Thymus (tissue), 11 donors: Measurements from ENCODE around the gene RPL36. TPM values are rescaled to one million over a fixed set of nuclear protein-coding genes. Genes with fewer than 3 reads are reported as not detected.

Source experiments
- DNase-seq, 9 donors: peaks; one replicate each; pipeline ENCODE4 v3.0.0-alpha.2; 2013; ENCODE audit warnings: low spot score in 9 of 9, low read depth in 6 of 9, missing footprints in 1 of 9
- H3K27ac ChIP-seq, 2 donors: one replicate each; pipeline ENCODE4 v1.5.1; 2013; ENCODE audit warnings: control low read depth in 1 of 2, low read depth in 1 of 2, low read length in 1 of 2, mild to moderate bottlenecking in 1 of 2, moderate library complexity in 1 of 2
- H3K27me3 ChIP-seq, 2 donors: one replicate each; pipeline ENCODE4 v1.5.1; 2013; ENCODE audit warnings: low read length in 1 of 2; ENCODE audit not compliant: control insufficient read depth in 2 of 2, insufficient read depth in 1 of 2
- H3K36me3 ChIP-seq, 2 donors: one replicate each; pipeline ENCODE4 v1.5.1; 2013; ENCODE audit warnings: low read length in 1 of 2, mild to moderate bottlenecking in 1 of 2, moderate library complexity in 1 of 2; ENCODE audit not compliant: control insufficient read depth in 2 of 2, insufficient read depth in 2 of 2
- H3K4me1 ChIP-seq, 2 donors: one replicate each; pipeline ENCODE4 v1.5.1; 2013; ENCODE audit warnings: low read length in 2 of 2; ENCODE audit not compliant: control insufficient read depth in 2 of 2, insufficient read depth in 2 of 2
- H3K4me3 ChIP-seq, 2 donors: one replicate each; pipeline ENCODE4 v1.5.1; 2013; ENCODE audit warnings: low read length in 2 of 2, control low read depth in 1 of 2, mild to moderate bottlenecking in 1 of 2
- H3K9me3 ChIP-seq, 2 donors: one replicate each; pipeline ENCODE4 v1.5.1; 2013; ENCODE audit warnings: low read length in 1 of 2, mild to moderate bottlenecking in 1 of 2; ENCODE audit not compliant: control insufficient read depth in 2 of 2, insufficient read depth in 1 of 2
- WGBS: extraction: QIAGEN DNeasy Blood & Tissue Kit; methylation state at CpG from one replicate; pipeline ENCODE4 v1.1.7; 2013; 5-methylcytosine and 5-hydroxymethylcytosine counted together
- polyA plus RNA-seq: library from polyadenylated mRNA; stranded (reverse); fragments of 200-250 nt; gene quantifications from one replicate; pipeline ENCODE4 v1.2.3, GENCODE V29; 2013
- total RNA-seq: library from RNA; stranded (reverse); fragments of 120-200 nt; gene quantifications from one replicate; pipeline ENCODE4 v1.2.4, GENCODE V29; 2013
- donor health status: healthy.

The RPL36 gene
- total and polyA plus RNA-seq, 2 donors: 1,127 to 1,924 TPM

GRCh38 chr19:5666921-5667610 lies 23.0 kb upstream of the RPL36 start:
- 97% methylated on average over 26 of the region's 26 CpGs for WGBS
- DNase-seq: no peak
- Histone ChIP-seq H3K36me3 (peaks cover 78 to 91% of the 10 kb centered on the region in 2 donors), H3K27me3 (no peaks in the 10 kb centered on the region), H3K27ac (no peak overlapping the region), H3K4me3 (no peak overlapping the region), H3K9me3 (no peaks in the 10 kb centered on the region), H3K4me1 (no peaks in the 10 kb centered on the region)

DNA sequence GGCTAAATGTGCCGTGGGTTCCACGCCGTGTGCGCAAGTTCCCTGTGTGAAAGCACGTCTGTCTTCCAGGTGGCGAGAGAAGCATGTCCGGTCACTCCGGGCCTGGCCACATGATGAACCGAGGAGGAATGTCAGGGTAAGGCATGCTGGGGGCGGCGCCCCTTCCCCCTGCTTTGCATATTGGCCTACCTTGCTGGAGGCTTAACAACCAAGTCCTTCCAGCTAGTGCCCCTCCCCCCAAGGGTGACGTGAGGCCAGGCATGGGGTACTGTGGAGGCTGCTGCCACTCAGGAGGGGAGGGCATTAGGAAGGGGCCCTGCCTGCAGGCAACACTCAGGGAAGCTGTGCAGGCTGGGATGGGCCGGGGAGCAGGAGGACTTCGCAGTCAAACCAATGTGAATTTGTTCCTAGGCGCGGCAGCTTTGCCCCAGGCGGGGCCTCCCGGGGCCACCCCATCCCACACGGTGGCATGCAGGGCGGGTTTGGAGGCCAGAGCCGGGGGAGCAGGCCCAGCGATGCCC lies 22.3 kb upstream of the RPL36 start:
- Histone ChIP-seq H3K27ac (no peak overlapping the region), H3K27me3 (no peaks in the 10 kb centered on the region), H3K36me3 (peaks cover 74 to 84% of the 10 kb centered on the region in 2 donors), H3K4me1 (no peaks in the 10 kb centered on the region), H3K4me3 (no peak overlapping the region), H3K9me3 (no peaks in the 10 kb centered on the region)
- WGBS: 97% methylated on average over 22 of the region's 22 CpGs
- no peak for DNase-seq

GRCh38 chr19:5669212-5669611 lies 20.9 kb upstream of the RPL36 start:
- H3K4me3 ChIP-seq: no peak overlapping the region
- H3K4me1 ChIP-seq: no peaks in the 10 kb centered on the region
- DNase-seq: no peak
- no peaks in the 10 kb centered on the region for H3K9me3 ChIP-seq
- no peak overlapping the region for H3K27ac ChIP-seq
- H3K36me3 ChIP-seq: peaks cover 61 to 70% of the 10 kb centered on the region in 2 donors
- H3K27me3 ChIP-seq: no peaks in the 10 kb centered on the region
- 97% methylated on average over 11 of the region's 11 CpGs for WGBS

DNA sequence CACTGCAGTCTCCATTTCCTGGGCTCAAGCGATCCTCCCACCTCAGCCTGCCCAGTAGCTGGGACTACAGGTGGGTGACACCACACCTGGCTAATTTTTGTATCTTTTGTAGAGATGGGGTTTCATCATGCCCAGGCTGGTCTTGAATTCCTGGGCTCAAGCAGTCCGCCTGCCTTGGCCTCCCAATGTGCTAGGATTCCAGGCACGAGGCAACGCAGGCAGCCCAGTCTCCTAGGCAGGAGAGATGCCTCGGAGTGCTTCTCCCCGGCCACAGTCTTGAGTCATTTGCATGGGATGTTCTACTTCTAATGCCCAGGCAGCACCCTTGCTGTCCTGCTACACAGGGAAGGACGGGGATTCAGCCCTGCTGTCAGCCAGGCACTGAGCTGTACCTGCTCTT lies 18.5 kb upstream of the RPL36 start:
- H3K4me3 ChIP-seq: no peak overlapping the region
- H3K36me3 ChIP-seq: peaks cover 37 to 51% of the 10 kb centered on the region in 2 donors
- no peak for DNase-seq
- no peaks in the 10 kb centered on the region for H3K27me3 ChIP-seq
- H3K4me1 ChIP-seq: no peaks in the 10 kb centered on the region
- H3K9me3 ChIP-seq: no peaks in the 10 kb centered on the region
- H3K27ac ChIP-seq: no peak overlapping the region
- WGBS: 96% methylated on average over 7 of the region's 7 CpGs

- Histone ChIP-seq H3K36me3 (peaks cover 24 to 39% of the 10 kb centered on the region in 2 donors), H3K4me3 (no peak overlapping the region), H3K9me3 (no peaks in the 10 kb centered on the region), H3K4me1 (no peaks in the 10 kb centered on the region), H3K27me3 (no peaks in the 10 kb centered on the region), H3K27ac (no peak overlapping the region)
- no peak for DNase-seq
- 98% methylated on average over 13 of the region's 13 CpGs for WGBS
These were observed 17.2 kb upstream of the RPL36 start for GRCh38 chr19:5672708-5673459.

GRCh38 chr19:5673752-5674151 lies 16.3 kb upstream of the RPL36 start:
- Histone ChIP-seq H3K9me3 (no peaks in the 10 kb centered on the region), H3K4me3 (no peak overlapping the region), H3K4me1 (no peaks in the 10 kb centered on the region), H3K27me3 (no peaks in the 10 kb centered on the region), H3K36me3 (peaks cover 18 to 33% of the 10 kb centered on the region in 2 donors), H3K27ac (no peak overlapping the region)
- 100% methylated on average over 1 of the region's 1 CpG for WGBS
- DNase-seq: no peak

- H3K4me3 ChIP-seq: no peak overlapping the region
- no peak overlapping the region for H3K27ac ChIP-seq
- no peak for DNase-seq
- no peaks in the 10 kb centered on the region for H3K27me3 ChIP-seq
- H3K4me1 ChIP-seq: peaks cover 5 to 6% of the 10 kb centered on the region in 2 donors
- peaks cover 8 to 24% of the 10 kb centered on the region in 2 donors for H3K36me3 ChIP-seq
- no peaks in the 10 kb centered on the region for H3K9me3 ChIP-seq
- WGBS: 96% methylated on average over 5 of the region's 5 CpGs
These were observed 15.4 kb upstream of the RPL36 start for GRCh38 chr19:5674714-5675113.

DNA sequence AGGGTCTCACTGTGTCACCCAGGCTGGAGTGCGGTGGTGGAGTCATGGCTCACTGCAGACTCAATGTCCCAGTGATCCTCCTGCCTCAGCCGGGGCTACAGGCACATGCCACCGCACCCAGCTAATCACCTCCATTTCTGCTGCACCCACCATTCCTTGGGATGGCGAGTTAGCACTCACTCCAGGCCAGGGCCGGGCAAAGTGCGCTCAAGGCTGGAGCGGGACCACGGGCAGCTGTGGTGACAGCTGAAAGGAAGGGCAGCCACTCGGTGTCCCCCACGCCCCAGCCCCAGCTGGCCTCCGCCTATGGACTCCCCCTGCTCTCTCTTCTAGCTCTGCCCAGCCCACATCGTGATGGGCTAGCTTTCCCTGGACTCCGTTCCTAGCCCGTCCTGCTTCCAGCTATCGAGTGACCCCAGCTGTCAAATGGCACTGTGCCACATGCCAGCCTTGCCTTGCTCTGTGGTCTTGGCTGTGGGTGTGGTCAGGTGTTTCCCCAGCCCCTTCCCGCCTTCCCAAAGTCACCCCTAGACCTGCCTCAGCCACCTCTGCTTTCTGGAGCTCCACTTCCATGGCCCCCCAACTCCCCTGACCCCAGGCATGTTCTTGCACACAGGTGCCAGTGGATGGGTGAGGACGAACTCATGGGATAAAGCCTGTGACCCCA lies 13.9 kb upstream of the RPL36 start:
- H3K27me3 ChIP-seq: peaks cover 0 to 2% of the 10 kb centered on the region in 2 donors
- WGBS: 95% methylated on average over 17 of the region's 17 CpGs
- H3K9me3 ChIP-seq: peaks cover 0 to 6% of the 10 kb centered on the region in 2 donors
- no peak overlapping the region for H3K27ac ChIP-seq
- no peak for DNase-seq
- peaks cover 5 to 13% of the 10 kb centered on the region in 2 donors for H3K36me3 ChIP-seq
- no peak overlapping the region for H3K4me3 ChIP-seq
- peaks cover 12 to 13% of the 10 kb centered on the region in 2 donors for H3K4me1 ChIP-seq

DNA sequence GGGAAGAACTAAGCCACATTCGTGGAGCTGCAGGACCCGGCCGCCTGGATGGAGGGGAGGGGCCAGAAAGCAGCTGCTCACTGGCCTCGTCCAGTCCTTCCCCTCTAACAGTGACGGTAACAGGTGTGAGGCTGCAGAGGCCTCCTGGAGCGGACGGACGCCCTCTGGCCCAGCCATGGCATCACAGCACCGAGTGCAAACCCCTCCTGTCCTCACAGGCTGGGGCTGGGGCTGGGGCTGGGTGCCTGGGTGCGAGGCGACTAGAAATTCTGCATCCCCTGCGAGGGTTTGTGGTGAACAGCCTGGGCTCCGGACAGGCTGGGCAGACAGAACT lies 13.4 kb upstream of the RPL36 start:
- Histone ChIP-seq H3K4me1 (peaks cover 15% of the 10 kb centered on the region in 2 donors), H3K36me3 (peaks cover 5 to 9% of the 10 kb centered on the region in 2 donors), H3K27ac (no peak overlapping the region), H3K4me3 (no peak overlapping the region), H3K9me3 (peaks cover 0 to 6% of the 10 kb centered on the region in 2 donors), H3K27me3 (peaks cover 0 to 3% of the 10 kb centered on the region in 2 donors)
- 93% methylated on average over 13 of the region's 13 CpGs for WGBS
- DNase-seq: no peak
